ENCODE measurements around the gene DRC7.
A peak's percentile ranks its signal among the peaks of the same experiment; 100 is the strongest.
"Not testable (repeated sequence)": the region's sequence is repeated elsewhere in the genome, so short reads cannot be mapped to it uniquely, and the experiment has no call there.

The DRC7 gene

GRCh38 chr16:57722210-57722499 is 27.5 kb downstream of the DRC7 start:
- no peak for DNase-seq

DNA sequence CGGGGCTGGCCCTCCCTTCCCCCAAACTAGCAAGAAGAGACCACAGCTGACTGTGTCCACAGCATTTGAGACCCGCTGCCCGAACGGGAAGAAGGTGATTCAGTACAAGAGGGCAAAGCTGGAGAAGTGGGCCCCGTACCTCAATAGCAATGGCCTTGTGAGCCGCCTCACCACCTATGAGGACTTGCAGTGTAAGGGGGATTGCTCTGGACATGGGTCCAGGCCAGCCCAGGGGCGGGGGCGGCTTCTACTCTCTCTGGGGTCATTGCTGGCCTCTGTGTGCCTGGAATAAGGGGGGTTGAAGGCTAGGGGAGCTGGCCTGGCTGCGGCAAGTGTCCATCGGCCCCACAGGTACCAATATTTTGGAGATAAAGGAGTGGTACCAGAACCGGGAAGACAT is 28.0 kb downstream of the DRC7 start:
- DNase-seq = no peak

- DNase-seq = no peak
Observed at GRCh38 chr16:57723170-57723569, 28.6 kb downstream of the DRC7 start.

DNA sequence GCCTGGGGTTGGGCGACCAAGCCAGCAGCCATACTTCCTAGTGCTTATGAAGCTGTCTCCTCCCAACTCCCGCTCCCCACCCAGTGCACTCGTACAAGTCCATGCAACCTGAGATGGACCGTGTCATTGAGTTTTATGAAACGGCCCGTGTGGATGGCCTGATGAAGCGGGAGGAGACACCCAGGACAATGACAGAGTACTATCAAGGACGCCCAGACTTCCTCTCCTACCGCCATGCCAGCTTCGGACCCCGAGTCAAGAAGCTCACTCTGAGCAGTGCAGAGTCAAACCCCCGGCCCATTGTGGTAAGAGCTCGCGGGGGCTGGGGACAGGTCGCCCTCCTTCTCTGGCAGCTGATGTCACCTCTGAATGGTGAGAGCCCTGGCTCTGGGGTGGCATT is 29.9 kb downstream of the DRC7 start:
- DNase-seq = no peak

- peak; percentile 13 for DNase-seq
Observed at GRCh38 chr16:57725151-57725550, 30.5 kb downstream of the DRC7 start.

- no peak for DNase-seq
Observed at GRCh38 chr16:57725554-57725953, 30.9 kb downstream of the DRC7 start.

DNA sequence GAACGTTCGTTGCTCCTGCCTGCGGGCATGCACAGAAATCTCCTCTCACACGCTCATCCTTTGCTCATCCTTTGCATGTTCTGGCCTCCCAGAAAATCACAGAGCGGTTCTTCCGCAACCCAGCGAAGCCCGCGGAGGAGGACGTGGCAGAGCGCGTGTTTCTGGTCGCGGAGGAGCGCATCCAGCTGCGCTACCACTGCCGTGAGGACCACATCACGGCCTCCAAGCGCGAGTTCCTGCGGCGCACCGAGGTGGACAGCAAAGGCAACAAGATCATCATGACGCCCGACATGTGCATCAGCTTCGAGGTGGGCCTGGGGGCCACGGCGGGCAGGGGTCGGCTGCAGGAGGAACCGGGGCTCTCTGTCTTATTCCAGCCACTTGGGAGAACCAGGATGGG is 31.4 kb downstream of the DRC7 start:
- no peak for DNase-seq

DNA sequence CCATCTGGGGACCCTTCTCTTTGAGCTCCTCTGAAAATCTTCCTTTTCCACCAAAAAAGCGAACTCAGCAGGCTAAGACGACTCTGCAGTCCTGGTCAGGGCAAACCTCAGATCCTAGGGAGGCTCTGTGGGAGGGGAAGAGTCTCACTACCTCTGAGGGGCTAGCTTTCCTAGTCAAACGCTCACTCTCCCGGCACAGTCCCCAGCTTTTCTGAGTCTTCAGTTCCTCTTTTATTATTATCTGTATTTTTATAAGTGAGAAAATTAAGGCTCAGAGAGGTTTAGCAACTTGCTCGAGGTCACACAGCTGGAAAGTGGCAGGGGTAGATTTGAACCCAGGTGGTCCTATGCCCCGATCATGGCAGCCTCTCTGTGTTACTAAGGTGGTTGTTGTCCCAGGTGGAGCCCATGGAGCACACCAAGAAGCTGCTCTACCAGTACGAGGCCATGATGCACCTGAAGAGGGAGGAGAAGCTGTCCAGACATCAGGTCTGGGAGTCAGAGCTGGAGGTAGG is 31.9 kb downstream of the DRC7 start:
- DNase-seq = no peak

GRCh38 chr16:57727610-57728009 is 33.0 kb downstream of the DRC7 start:
- no peak for DNase-seq

DNA sequence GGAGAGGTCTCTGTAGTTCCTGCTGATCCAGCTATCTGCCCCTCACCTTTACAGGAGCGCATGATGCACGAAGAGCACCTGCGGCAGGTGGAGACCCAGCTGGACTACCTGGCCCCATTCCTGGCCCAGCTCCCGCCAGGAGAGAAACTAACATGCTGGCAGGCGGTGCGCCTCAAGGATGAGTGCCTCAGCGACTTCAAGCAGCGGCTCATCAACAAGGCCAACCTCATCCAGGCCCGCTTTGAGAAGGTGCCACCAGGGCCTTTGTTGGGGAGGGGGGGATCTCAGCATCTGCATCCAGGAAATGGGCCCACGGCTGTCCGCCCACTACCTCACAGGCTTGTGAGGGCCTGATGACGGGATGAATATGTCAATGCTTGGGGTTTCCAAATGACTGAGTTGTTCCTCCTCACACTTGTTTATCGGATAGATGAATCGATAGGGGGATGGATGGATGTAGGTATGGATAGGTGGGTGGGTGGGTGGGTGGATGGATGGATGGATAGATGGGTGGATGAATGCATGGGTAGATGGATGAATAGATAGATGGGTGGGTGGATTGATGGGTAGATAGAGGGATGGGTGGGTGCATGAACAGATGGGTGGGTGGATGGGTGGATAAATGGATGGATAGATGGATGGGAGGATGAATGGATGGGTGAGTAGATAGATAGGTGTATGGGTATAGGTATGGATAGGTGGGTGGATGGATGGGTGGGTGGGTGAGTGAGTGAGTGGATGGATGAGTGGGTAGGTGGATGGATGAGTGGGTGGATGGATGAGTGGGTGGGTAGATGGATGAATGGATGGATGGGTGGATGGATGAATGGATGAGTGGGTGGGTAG is 34.0 kb downstream of the DRC7 start:
- DNase-seq = no peak

DNA sequence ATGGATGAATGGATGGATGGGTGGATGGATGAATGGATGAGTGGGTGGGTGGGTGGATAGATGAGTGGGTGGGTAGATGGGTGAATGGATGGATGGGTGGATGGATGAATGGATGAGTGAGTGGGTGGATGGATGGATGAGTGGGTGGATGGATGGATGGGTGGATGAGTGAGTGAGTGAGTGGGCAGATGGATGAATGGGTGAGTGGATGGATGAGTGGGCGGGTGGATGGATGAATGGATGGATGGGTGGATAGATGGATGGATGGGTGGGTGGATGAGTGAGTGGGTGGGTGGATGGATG is 34.5 kb downstream of the DRC7 start:
- DNase-seq = no peak

DNA sequence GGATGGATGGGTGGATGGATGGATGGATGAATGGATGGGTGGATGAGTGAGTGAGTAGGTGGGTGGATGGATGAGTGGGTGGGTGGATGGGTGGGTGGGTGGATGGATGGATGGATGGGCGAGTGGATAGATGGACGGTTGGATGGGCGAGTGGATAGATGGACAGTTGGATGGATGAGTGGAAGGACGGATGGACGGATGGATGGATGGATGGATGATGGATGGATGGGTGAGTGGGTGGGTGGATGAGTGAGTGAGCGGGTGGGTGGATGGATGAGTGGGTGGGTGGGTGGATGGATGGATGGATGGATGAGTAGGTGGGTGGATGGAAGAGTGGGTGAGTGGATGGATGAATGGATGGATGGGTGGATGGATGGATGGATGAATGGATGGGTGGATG is 35.2 kb downstream of the DRC7 start:
- DNase-seq = not testable (repeated sequence)

DNA sequence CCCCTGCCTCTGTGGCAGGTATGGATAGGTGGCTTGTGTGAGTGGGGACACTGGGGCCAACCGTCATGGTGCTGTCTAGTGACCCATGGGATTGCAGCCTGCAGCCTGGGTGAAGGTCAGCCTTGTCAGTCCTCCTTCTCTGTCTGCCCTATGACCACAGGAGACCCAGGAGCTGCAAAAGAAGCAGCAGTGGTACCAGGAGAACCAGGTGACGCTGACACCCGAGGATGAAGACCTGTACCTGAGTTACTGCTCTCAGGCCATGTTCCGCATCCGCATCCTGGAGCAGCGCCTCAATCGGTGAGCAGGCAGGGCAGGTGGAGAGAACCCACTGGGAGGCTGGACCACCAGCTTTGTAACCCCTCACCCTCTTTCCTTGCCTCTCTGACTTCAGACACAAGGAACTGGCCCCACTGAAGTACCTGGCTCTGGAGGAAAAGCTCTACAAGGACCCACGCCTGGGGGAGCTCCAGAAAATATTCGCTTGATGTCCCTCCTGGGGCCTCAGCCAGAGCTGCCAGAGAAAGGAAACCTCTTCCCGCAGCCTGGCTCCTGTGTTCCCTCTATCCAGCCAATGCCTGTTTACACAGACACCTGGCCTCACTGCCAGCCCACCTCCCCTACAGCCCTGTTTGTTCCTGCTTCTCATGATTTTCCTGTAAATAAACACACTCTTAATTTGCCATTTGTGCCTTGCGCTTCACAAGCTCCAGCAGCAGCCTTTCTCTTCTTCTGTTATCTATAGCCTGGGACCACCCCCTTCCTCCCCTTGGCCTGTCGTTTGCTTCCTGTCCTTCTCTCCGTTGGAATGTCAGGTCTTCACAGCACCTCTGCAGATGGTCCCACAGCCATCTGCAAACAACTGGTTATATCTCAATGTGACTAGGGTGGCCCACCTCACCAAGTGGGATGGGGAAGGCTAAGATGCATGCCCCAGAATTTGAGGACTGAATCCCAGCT is 36.4 kb downstream of the DRC7 start:
- DNase-seq = no peak

- peak; percentile 80 for DNase-seq
Observed at GRCh38 chr16:57732037-57732436, 37.4 kb downstream of the DRC7 start.

- no peak for DNase-seq
Observed at GRCh38 chr16:57732714-57733113, 38.1 kb downstream of the DRC7 start.

- DNase-seq = no peak
Observed at GRCh38 chr16:57734308-57734924, 39.8 kb downstream of the DRC7 start.

- DNase-seq = peak; percentile 100
Observed at GRCh38 chr16:57734925-57735754, 40.5 kb downstream of the DRC7 start.

GRCh38 chr16:57735755-57736418 is 41.3 kb downstream of the DRC7 start, which contains the start of gene KATNB1:
Gene KATNB1, plus strand, starts transcription at chr16:57735770. Its CDS starts 1,474 bp downstream, at chr16:57737244.
- no peak for DNase-seq

- peak; percentile 68 for DNase-seq
Observed at GRCh38 chr16:57736419-57737351, 42.1 kb downstream of the DRC7 start.

DNA sequence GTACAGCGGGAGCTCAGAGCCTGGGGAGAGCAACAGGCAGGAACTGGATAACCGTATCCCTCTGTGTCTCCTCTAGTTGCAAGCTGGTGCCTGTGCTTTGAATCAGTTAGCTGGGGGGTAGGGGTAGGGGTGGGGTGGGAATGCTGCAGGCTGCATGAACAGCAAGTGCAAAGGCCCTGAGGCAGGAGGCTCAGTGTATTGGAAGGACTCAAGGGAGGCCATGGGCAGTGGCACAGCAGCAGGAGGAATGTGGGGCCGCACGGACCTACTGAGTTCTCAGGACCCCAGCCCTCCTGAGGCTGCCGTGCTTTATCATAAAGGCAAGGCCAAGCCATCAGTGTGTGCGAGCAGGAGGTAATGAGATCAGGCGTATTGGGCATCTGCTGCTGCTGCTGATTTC is 44.2 kb downstream of the DRC7 start:
- no peak for DNase-seq
